Suprapubic skin (tissue), 4 donors: Measurements from ENCODE around the gene TRUB1.

Experiments
- CTCF ChIP-seq, 2 donors: fragments of 200-600 bp in 1 of 2; fragments of 450-650 bp in 1 of 2; sonication (generic) in 1 of 2; IDR thresholded peaks; one replicate each; pipeline ENCODE4 v1.5.1; 2016 to 2019; ENCODE audit warnings: antibody characterized with exemption in 2 of 2, mild to moderate bottlenecking in 1 of 2, moderate library complexity in 1 of 2
- EP300 ChIP-seq: sonication (generic); formaldehyde crosslinking; IDR thresholded peaks from one replicate; pipeline ENCODE4 v1.6.1; 2017; ENCODE audit warnings: antibody characterized with exemption
- POLR2A ChIP-seq, 2 donors: fragments of 450-650 bp; IDR thresholded peaks; one replicate each; pipeline ENCODE4 v1.6.1; 2017; ENCODE audit warnings: antibody characterized with exemption in 2 of 2, mild to moderate bottlenecking in 2 of 2, moderate library complexity in 2 of 2
- POLR2AphosphoS5 ChIP-seq, 3 donors: sonication (generic); formaldehyde crosslinking; IDR thresholded peaks; one replicate each; pipeline ENCODE4 v1.6.1; 2017; ENCODE audit warnings: antibody characterized with exemption in 3 of 3

DNA sequence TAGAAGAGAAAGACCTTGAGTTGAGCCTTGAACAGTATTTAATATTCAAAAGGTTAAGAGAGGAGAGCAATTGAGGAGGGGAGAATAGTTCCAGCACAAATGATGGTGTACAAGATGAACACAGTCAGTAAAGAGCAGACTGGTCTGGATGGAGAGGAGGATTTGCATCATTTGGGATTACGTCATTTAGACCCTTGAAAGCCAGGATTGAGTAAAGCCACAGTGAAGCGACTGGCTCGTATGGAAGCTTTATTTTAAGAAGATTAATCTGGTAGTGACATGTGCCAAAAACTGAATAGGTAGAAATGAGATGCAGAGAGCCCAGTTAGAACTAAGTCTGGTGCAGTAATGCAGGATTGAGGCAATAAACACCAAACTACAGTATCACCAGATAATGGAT lies 52.6 kb downstream of the TRUB1 start:
- TF ChIP-seq CTCF (IDR thresholded peaks at IDR 0.05) (no peak), EP300 (no peak), POLR2A (IDR thresholded peaks at IDR 0.05) (no peak), POLR2AphosphoS5 (IDR thresholded peaks at IDR 0.05) (no peak)
